GM10248 (cell line): Measurements from ENCODE around the gene MAGED1.
"Not testable (repeated sequence)": the region's sequence is repeated elsewhere in the genome, so short reads cannot be mapped to it uniquely, and the experiment has no call there.

Experiments used
- CTCF ChIA-PET: fragments of 300-600 bp; sonication (Branson Sonifier 250); formaldehyde crosslinking; extraction: SDS; loops from one replicate; lab custom pipeline; 2021; ENCODE audit warnings: antibody characterized with exemption; lab: Yijun Ruan, JAX
- POLR2A ChIA-PET: fragments of 350-650 bp; sonication (Branson Sonifier 250); formaldehyde crosslinking; extraction: SDS; loops from one replicate; lab custom pipeline; 2020; ENCODE audit warnings: antibody characterized with exemption; lab: Yijun Ruan, JAX
- DNase-seq: peaks from one replicate; pipeline ENCODE4 v3.0.0; 2012; ENCODE audit errors: extremely low spot score
- TF ChIP-seq, protein P1 (sequence below): IDR thresholded peaks from 2 replicates; pipeline ENCODE4 v1.5.1; 2012; ENCODE audit warnings: mild to moderate bottlenecking, low read depth; ENCODE audit errors: extremely low read depth, missing control alignments, control extremely low read depth

The MAGED1 gene

DNA sequence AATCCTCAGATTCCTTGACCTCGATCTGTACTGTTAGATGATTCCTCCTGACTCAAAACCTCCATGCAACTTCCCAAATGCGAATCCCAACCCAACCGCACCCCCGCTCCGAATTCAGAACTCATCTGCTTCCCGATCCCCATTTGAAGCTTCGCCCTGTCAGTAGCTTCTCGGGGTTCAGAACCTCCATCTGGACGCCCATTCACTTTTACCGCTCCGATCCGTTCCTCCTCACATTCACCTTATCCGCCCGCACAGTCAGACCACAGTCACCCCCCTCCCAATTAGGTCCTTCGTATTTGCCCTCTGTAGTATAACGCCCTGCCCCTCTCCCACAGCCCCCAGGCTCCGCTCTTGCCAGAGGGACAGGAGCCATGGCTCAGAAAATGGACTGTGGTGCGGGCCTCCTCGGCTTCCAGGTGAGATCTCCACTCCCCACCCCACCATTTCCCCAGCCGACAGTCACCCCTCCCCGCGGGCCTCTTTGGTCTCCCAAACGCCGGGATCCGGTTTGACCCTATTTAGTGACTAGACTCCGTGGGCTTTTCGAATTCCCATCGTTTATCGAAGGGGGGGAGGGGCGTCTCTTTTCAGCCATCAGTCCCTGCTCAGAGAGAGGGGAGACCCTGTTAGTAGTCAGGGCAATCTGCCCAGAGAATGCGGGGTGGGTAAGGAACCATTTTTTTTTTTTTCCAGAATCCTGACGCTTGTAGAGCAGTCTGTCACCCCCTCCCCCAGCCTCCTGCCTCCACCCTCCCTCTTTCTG lies 691 bp downstream of the MAGED1 start:
- TF ChIP-seq, protein P1, sequence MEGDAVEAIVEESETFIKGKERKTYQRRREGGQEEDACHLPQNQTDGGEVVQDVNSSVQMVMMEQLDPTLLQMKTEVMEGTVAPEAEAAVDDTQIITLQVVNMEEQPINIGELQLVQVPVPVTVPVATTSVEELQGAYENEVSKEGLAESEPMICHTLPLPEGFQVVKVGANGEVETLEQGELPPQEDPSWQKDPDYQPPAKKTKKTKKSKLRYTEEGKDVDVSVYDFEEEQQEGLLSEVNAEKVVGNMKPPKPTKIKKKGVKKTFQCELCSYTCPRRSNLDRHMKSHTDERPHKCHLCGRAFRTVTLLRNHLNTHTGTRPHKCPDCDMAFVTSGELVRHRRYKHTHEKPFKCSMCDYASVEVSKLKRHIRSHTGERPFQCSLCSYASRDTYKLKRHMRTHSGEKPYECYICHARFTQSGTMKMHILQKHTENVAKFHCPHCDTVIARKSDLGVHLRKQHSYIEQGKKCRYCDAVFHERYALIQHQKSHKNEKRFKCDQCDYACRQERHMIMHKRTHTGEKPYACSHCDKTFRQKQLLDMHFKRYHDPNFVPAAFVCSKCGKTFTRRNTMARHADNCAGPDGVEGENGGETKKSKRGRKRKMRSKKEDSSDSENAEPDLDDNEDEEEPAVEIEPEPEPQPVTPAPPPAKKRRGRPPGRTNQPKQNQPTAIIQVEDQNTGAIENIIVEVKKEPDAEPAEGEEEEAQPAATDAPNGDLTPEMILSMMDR = no peak
- POLR2A ChIA-PET = no interaction called here
- CTCF ChIA-PET = no interaction called here
- no peak for DNase-seq

DNA sequence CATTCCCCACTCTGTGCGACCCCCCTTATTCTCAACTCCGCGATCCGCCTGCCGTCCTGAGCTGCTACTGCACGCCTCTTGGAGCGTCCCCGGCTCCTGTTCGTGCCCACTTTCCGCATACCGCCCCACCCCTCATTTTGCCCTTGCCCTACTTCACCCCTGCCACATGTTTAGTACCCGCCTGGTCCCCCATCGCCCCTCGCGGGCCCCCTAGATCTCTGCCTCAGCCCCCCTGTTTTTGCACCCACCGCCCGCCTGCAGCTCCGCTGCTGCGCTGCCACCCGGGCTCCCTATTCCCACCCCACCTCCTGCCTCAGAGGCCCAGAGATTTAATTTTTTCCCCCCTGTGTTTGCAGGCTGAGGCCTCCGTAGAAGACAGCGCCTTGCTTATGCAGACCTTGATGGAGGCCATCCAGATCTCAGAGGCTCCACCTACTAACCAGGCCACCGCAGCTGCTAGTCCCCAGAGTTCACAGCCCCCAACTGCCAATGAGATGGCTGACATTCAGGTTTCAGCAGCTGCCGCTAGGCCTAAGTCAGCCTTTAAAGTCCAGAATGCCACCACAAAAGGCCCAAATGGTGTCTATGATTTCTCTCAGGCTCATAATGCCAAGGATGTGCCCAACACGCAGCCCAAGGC lies 1.4 kb downstream of the MAGED1 start:
- TF ChIP-seq, protein P1 = no peak
- CTCF ChIA-PET = no interaction called here
- peak; percentile 39 for DNase-seq
- POLR2A ChIA-PET = no interaction called here

DNA sequence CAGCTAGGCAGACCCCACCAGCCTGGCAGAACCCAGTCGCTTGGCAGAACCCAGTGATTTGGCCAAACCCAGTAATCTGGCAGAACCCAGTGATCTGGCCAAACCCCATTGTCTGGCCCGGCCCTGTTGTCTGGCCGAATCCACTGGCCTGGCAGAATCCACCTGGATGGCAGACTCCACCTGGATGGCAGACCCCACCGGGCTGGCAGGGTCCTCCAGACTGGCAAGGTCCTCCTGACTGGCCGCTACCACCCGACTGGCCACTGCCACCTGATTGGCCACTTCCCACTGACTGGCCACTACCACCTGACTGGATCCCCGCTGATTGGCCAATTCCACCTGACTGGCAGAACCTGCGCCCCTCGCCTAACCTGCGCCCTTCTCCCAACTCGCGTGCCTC lies 3.2 kb downstream of the MAGED1 start:
- POLR2A ChIA-PET = no interaction called here
- CTCF ChIA-PET = no interaction called here
- DNase-seq = no peak
- TF ChIP-seq, protein P1 = no peak

DNA sequence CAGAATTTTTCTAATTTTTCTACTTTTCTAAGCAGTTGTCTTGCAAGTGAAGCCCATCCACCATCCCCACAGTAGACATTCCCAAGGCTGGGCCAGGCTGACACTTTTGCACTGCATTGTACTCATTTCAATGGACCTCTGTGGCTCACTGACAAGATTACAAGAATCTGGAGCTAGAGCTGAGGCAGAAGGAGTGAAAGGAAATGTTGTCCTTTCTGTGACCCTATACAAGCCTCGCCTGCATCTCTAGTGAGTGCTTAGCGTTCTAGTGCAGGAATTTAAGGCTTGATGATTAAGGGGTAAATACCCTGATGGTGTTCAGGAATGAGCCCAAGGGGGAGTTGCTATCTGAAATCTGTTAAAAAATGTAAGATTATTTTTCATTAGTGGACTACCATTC lies 6.3 kb downstream of the MAGED1 start:
- TF ChIP-seq, protein P1 = no peak
- ChIA-PET CTCF (no interaction called here), POLR2A (no interaction called here)
- no peak for DNase-seq

DNA sequence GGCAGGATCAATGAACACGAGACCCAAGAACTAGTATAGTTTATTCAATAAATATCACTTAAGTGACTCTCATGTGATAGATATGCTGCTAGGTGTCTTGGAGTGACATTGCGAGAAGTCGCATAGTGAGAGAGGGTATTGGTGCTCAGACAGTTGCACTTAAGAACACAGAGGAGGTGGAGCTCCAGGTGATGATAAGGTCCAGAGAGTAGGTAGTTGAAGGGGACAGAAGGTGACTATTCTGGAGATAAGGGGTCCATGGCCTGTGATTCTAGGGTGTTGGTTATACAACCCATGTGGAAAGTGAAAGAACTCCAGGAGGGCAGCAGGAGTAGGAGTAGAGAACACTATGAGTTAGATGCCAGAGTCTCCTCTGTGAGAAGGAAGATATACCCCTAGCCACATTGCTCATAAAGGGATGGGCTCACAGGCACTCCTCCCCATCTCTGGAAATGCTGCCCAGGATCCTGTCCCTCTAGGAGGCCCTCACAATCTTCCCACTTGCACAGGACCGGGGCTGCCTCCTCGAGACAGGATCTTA lies 9.2 kb downstream of the MAGED1 start:
- DNase-seq = no peak
- ChIA-PET POLR2A (no interaction called here), CTCF (no interaction called here)
- TF ChIP-seq, protein P1 = no peak

DNA sequence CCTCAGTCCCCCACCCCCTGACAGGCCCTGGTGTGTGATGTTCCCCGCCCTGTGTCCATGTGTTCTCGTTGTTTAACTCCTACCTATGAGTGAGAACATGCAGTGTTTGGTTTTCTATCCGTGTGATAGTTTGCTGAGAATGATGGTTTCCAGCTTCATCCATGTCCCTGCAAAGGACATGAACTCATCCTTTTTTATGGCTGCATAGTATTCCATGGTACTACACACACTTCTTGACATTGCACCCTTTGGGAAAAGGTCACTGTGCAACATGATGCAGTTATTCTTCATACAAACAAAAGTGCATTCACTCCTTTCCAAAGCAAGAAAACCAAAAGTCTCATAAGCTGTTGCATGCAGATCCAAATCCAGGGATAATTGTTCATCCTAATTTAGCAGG lies 11.7 kb downstream of the MAGED1 start:
- CTCF ChIA-PET, POLR2A ChIA-PET, DNase-seq: not testable (repeated sequence)

DNA sequence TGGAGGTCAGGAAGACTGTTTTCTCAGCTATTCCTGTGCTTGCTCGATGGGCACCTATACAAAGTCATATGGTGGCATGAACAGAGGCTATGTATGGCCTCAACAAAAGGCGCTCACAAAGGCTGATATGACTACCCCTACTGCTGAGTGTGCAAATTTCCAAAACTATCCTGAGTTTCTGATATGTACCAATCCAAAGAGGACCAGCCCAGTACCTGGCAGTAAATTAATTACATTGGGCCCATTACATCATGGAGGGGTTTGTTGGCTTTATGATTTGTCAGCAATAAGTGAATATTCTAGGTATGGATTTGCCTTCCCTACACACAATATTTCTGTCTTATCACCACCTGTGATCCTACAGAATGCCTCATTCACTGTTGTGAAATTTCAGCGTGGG lies 12.3 kb downstream of the MAGED1 start:
- TF ChIP-seq, protein P1 = no peak
- DNase-seq = no peak
- ChIA-PET POLR2A (no interaction called here), CTCF (no interaction called here)
